GM12878 (cell line): ENCODE measurements around the gene TADA3. TPM values are rescaled to one million over a fixed set of nuclear protein-coding genes. Genes with fewer than 3 reads are reported as not detected.

Experiments used
- ATAC-seq: fragments of 200-7000 bp; cut with Tn5 transposase; 3 replicates; pipeline ENCODE4 v1.9.1; 2020; ENCODE audit warnings: mild to moderate bottlenecking, moderate library complexity
- BruUV-seq: library from RNA; stranded (reverse); fragments of 400-500 nt; replicated peaks from 2 replicates; lab custom pipeline; 2021; lab: Mats Ljungman, UMichigan
- CTCF ChIA-PET: fragments of 300-600 bp; sonication (Branson Sonifier 250); formaldehyde crosslinking; extraction: SDS; loops from one replicate; lab custom pipeline; 2021; ENCODE audit warnings: inconsistent platforms; lab: Yijun Ruan, JAX
- POLR2A ChIA-PET: fragments of 350-600 bp; formaldehyde crosslinking; extraction: SDS; loops from one replicate; lab custom pipeline; 2021; ENCODE audit warnings: inconsistent platforms; lab: Charles Lee
- RAD21 ChIA-PET: fragments of 300-600 bp; sonication (Branson Sonifier 250); formaldehyde crosslinking; loops from one replicate; lab custom pipeline; 2023; ENCODE audit warnings: antibody characterized with exemption; ENCODE audit not compliant: unreplicated experiment; lab: Charles Lee
- SMC1A ChIA-PET: fragments of 300-600 bp; sonication (Branson Sonifier 250); formaldehyde crosslinking; loops from one replicate; lab custom pipeline; 2023; ENCODE audit not compliant: unreplicated experiment, uncharacterized antibody; lab: Charles Lee
- DNase-seq: peaks from one replicate; pipeline ENCODE4 v3.0.0-alpha.2; 2011; ENCODE audit warnings: low read depth, low spot score
- FAIRE-seq: peaks from 3 replicates; lab custom pipeline; 2011; peaks lifted over from hg19 to GRCh38; lab: Jason Lieb, UNC
- H2AFZ ChIP-seq: 2 replicates; pipeline ENCODE4 v1.6.0; 2011; ENCODE audit warnings: low read depth, low read length, control low read depth; ENCODE audit not compliant: control insufficient read depth
- H3K27ac ChIP-seq: 2 replicates; pipeline ENCODE4 v1.5.1; 2011; ENCODE audit warnings: control low read depth; ENCODE audit not compliant: control insufficient read depth, insufficient read depth
- H3K27me3 ChIP-seq, 2 experiments: replicated peaks in 1 of 2; 2 replicates each; pipeline versions ENCODE4 v1.6.0 to v1.6.1; 2011; ENCODE audit warnings: low read length in 1 of 2; ENCODE audit not compliant: control insufficient read depth in 2 of 2, insufficient read depth in 2 of 2
- H3K36me3 ChIP-seq, 2 experiments: 2 replicates each; pipeline ENCODE4 v1.5.1; 2011; ENCODE audit warnings: low read length in 1 of 2; ENCODE audit not compliant: control insufficient read depth in 2 of 2, insufficient read depth in 2 of 2
- H3K4me1 ChIP-seq: 2 replicates; pipeline ENCODE4 v1.6.1; 2011; ENCODE audit warnings: mild to moderate bottlenecking, low read length, moderate library complexity, mixed read lengths; ENCODE audit not compliant: control insufficient read depth, insufficient read depth
- H3K4me2 ChIP-seq: 2 replicates; pipeline ENCODE4 v1.6.0; 2011; ENCODE audit warnings: control low read depth; ENCODE audit not compliant: control insufficient read depth, insufficient read depth
- H3K4me3 ChIP-seq: fragments of 200-600 bp; sonication (generic); 2 replicates; pipeline ENCODE4 v1.5.1; 2016
- H3K79me2 ChIP-seq: 2 replicates; pipeline ENCODE4 v1.6.0; 2011; ENCODE audit warnings: low read length; ENCODE audit not compliant: control insufficient read depth, insufficient read depth
- H3K9ac ChIP-seq: 2 replicates; pipeline ENCODE4 v1.8.0; 2011; ENCODE audit warnings: low read length, control low read depth, mixed read lengths; ENCODE audit not compliant: control insufficient read depth, insufficient read depth
- H3K9me3 ChIP-seq: replicated peaks from 3 replicates; pipeline ENCODE4 v1.5.1; 2011; ENCODE audit warnings: mild to moderate bottlenecking, low read length; ENCODE audit not compliant: control insufficient read depth, insufficient read depth
- H4K20me1 ChIP-seq: 2 replicates; pipeline ENCODE4 v1.6.0; 2011; ENCODE audit not compliant: control insufficient read depth, insufficient read depth
- IRF4 ChIP-seq: IDR thresholded peaks from 2 replicates; pipeline ENCODE4 v1.6.1; 2011; ENCODE audit warnings: low read depth, low read length
- JUND ChIP-seq: IDR thresholded peaks from 2 replicates; pipeline ENCODE4 v1.6.1; 2012; ENCODE audit warnings: low read depth, mild to moderate bottlenecking, low read length, improper control_type of control experiment, moderate library complexity
- MEF2B ChIP-seq: fragments of 450-650 bp; IDR thresholded peaks from 2 replicates; pipeline ENCODE4 v1.6.1; 2018; ENCODE audit warnings: mild to moderate bottlenecking, moderate library complexity; ENCODE audit not compliant: partially characterized antibody, poor library complexity, severe bottlenecking
- MTA3 ChIP-seq: IDR thresholded peaks from 2 replicates; pipeline ENCODE4 v1.6.1; 2012; ENCODE audit warnings: low read length, inconsistent platforms, borderline replicate concordance
- PKNOX1 ChIP-seq: fragments of 450-650 bp; IDR thresholded peaks from 2 replicates; pipeline ENCODE4 v1.6.1; 2016; ENCODE audit warnings: mild to moderate bottlenecking
- TCF12 ChIP-seq: IDR thresholded peaks from 2 replicates; pipeline ENCODE4 v1.6.1; 2011; ENCODE audit warnings: low read depth, mild to moderate bottlenecking, low read length
- ZNF207 ChIP-seq: fragments of 450-650 bp; IDR thresholded peaks from 2 replicates; pipeline ENCODE4 v1.6.1; 2014; ENCODE audit warnings: antibody characterized with exemption, mild to moderate bottlenecking, borderline replicate concordance
- WGBS: methylation state at CpG from one replicate; pipeline ENCODE4 v1.1.6; 2016; ENCODE audit warnings: low lambda C conversion rate; ENCODE audit not compliant: insufficient replicate concordance, insufficient coverage; ENCODE audit errors: missing lambda C conversion rate; 5-methylcytosine and 5-hydroxymethylcytosine counted together
- in situ Hi-C: fragments of 300-500 bp; cut with MboI; formaldehyde crosslinking; loops from 9 replicates; pipeline ENCODE4 v1.14.3; 2018; ENCODE audit warnings: mixed read lengths
- intact Hi-C: fragments of 100-400 bp; cut with micrococcal nuclease; formaldehyde crosslinking; loops from one replicate; pipeline ENCODE4 v1.14.2; 2022; ENCODE audit not compliant: unreplicated experiment
- polyA plus RNA-seq, 11 experiments: library from polyadenylated mRNA; depleted of rRNA in 4 of 11; unstranded in 6 of 11; stranded (reverse) in 5 of 11; fragments of >200 nt; fragmentation: Nextera tagmentation in 4 of 11; fragmentation: Illumina TruSeq in 1 of 11; extraction: Ambion mirVana in 4 of 11; extraction: Trizol in 1 of 11; gene quantifications; 1 replicate in 1 of 11; 2 replicates in 10 of 11; pipeline versions ENCODE4 v1.2.1 to v1.2.3, GENCODE V29; 2011 to 2016; ENCODE audit warnings: inconsistent platforms in 2 of 11, missing spikeins in 2 of 11, low read depth in 1 of 11
- total RNA-seq, 4 experiments: library from RNA; depleted of rRNA in 3 of 4; stranded (reverse); fragments of >200 nt in 3 of 4; fragmentation: Illumina TruSeq in 1 of 4; extraction: Trizol in 1 of 4; gene quantifications; 2 replicates each; pipeline versions ENCODE4 v1.2.1 to v1.2.3, GENCODE V29; 2013 to 2021

Gene TADA3
- total and polyA plus RNA-seq, 10 of the 15 experiments (the other 5 are each of a cell fraction or from before 2014, with no cell fraction given): 2.6 to 71.2 (median 51.0) TPM

- H3K9me3 ChIP-seq: no peaks in the 10 kb centered on the region
- no peak overlapping the region for H2AFZ ChIP-seq
- no peaks in the 10 kb centered on the region for H3K27me3 ChIP-seq
- peaks cover 27 to 32% of the 10 kb centered on the region in 2 experiments for H3K36me3 ChIP-seq
- ATAC-seq (peak; percentile 21), DNase-seq (no peak), FAIRE-seq (no peak)
- CTCF ChIA-PET: interaction anchor here (0.9 kb wide), 1 partner anchor 15 kb away, joined by 3 read pairs; no protein-coding TSS in a partner anchor
- peaks cover 14% of the 10 kb centered on the region for H3K4me1 ChIP-seq
- in situ Hi-C loops: no loop called here
- H3K9ac ChIP-seq: no peak overlapping the region
- RAD21 ChIA-PET: no interaction called here
- no peak overlapping the region for H3K4me3 ChIP-seq
- no peak overlapping the region for H3K4me2 ChIP-seq
- intact Hi-C loops: no loop called here
- 7% methylated on average over 8 of the region's 8 CpGs for WGBS
- POLR2A ChIA-PET: interaction anchor here (0.9 kb wide), 1 partner anchor 14 kb away, joined by 3 read pairs; no protein-coding TSS in a partner anchor
- no TSS peak for BruUV-seq
- H4K20me1 ChIP-seq: no peaks in the 10 kb centered on the region
- H3K79me2 ChIP-seq: peaks cover 15% of the 10 kb centered on the region
- TF ChIP-seq TCF12 (0 out of 2 replicates have a peak, but pooled peaks have one; percentile 58), JUND (peak; percentile 56; the same call in 1 of the 2 replicates), MTA3 (no peak), ZNF207 (no peak), IRF4 (0 out of 2 replicates have a peak, but pooled peaks have one; percentile 35), MEF2B (peak; percentile 62), PKNOX1 (peak; percentile 68; the same call in 1 of the 2 replicates)
- SMC1A ChIA-PET: no interaction called here
- no peak overlapping the region for H3K27ac ChIP-seq
Measured at GRCh38 chr3:9747267-9747666, 45.0 kb downstream of the TADA3 start.
